Muscle of leg (tissue), 11 donors: ENCODE measurements around the gene OLR1. TPM values are rescaled to one million over a fixed set of nuclear protein-coding genes. Genes with fewer than 3 reads are reported as not detected.
A peak's percentile ranks its signal among the peaks of the same experiment; 100 is the strongest.
"Not testable (repeated sequence)": the region's sequence is repeated elsewhere in the genome, so short reads cannot be mapped to it uniquely, and the experiment has no call there.

Experiments used
- DNase-seq: peaks from one replicate; pipeline ENCODE4 v3.0.0; 2013
- H3K27ac ChIP-seq: one replicate; pipeline ENCODE4 v1.5.1; 2013; ENCODE audit warnings: mild to moderate bottlenecking, low read length, control low read depth
- H3K27me3 ChIP-seq: one replicate; pipeline ENCODE4 v1.6.1; 2013; ENCODE audit warnings: low read length; ENCODE audit not compliant: control insufficient read depth, insufficient read depth
- H3K36me3 ChIP-seq: one replicate; pipeline ENCODE4 v1.6.1; 2013; ENCODE audit warnings: low read length; ENCODE audit not compliant: control insufficient read depth, insufficient read depth
- H3K4me1 ChIP-seq: one replicate; pipeline ENCODE4 v1.6.1; 2013; ENCODE audit warnings: low read length; ENCODE audit not compliant: control insufficient read depth, insufficient read depth
- H3K4me3 ChIP-seq: one replicate; pipeline ENCODE4 v1.5.1; 2013; ENCODE audit warnings: low read length, control low read depth
- H3K9me3 ChIP-seq: replicated peaks from 2 replicates; pipeline ENCODE4 v1.6.1; 2013; ENCODE audit warnings: low read depth, low read length; ENCODE audit not compliant: control insufficient read depth
- WGBS: methylation state at CpG from one replicate; pipeline ENCODE4 v1.1.5; 2013; ENCODE audit warnings: missing lambda C conversion rate; ENCODE audit not compliant: insufficient coverage; 5-methylcytosine and 5-hydroxymethylcytosine counted together
- polyA plus RNA-seq, 8 donors: library from polyadenylated mRNA; unstranded; fragments of 120-200 nt; gene quantifications; one replicate each; pipeline versions ENCODE4 v1.2.1 to v1.2.3, GENCODE V29; 2013; ENCODE audit warnings: inconsistent platforms in 1 of 8, low replicate concordance in 1 of 8; ENCODE audit not compliant: insufficient read length in 8 of 8, insufficient read depth in 1 of 8
- total RNA-seq: library from RNA; stranded (reverse); fragments of 120-200 nt; gene quantifications from one replicate; pipeline ENCODE4 v1.2.4, GENCODE V29; 2013

Gene OLR1
- total and polyA plus RNA-seq, 9 donors, result 0.13 to 2.0 (median 0.56) TPM

DNA sequence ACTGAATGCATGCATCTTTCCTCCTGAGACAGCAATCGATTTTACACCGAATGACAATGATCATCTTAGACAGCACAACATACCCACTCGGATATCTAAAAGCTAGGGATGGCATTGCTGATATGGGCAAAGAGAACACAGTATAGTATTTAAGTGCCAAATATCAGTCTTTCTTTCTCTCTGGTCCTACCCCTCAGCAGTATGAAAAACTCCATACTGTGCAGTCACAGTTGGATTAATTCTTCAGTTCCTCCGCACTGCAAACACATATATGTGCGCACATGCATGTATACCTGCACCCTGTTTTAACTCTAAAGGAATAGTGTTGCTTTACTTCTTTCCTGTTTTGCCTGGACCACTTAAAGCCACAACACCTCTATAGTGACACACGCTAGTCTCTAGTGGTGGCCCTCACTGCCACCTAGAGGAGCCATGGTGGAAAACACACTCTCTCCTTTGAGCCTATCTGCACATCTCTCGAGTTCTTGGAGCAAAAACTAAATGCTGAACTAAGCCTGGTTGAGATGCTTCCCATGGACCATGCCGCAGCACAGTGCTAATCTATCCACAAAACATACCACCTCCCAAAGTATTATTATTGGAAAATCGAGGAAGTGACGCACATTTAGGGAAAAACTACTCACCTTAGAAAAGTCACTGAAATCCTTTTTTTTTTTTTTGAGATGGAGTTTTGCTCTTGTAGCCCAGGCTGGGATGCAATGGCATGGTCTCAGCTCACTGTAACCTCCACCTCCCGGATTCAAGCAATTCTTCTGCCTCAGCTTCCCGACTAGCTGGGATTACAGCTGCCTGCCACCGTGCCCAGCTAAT, 18.8 kb upstream of the OLR1 start:
- Histone ChIP-seq H3K36me3 (no peaks in the 10 kb centered on the region), H3K4me3 (no peak overlapping the region), H3K4me1 (no peaks in the 10 kb centered on the region), H3K27ac (no peak overlapping the region), H3K27me3 (no peaks in the 10 kb centered on the region), H3K9me3 (no peaks in the 10 kb centered on the region)
- DNase-seq, result peak; percentile 75
- WGBS, result 30% methylated on average over 2 of the region's 13 CpGs

DNA sequence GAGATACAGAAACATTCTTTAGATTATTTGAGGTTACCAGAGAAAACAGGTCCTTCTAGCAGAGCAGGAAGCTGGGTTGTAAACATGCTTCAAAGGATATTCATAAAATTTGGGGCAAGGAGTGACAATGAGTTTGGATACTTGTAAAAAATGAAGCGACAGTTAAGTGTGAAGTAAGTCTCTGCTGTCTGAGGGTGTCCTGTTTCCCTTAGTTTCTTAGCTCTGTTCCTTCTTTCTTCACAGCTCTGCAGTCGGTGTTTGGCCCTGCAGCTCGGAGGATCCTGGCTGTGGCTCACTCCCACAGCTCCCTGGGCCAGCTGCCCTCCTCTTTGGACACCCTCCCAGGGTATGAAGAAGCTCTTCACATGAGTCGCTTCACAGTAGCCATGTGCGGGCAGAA, 17.7 kb upstream of the OLR1 start:
- DNase-seq, result peak; percentile 7
- Histone ChIP-seq H3K27ac (no peak overlapping the region), H3K4me1 (no peaks in the 10 kb centered on the region), H3K4me3 (no peak overlapping the region), H3K9me3 (no peaks in the 10 kb centered on the region), H3K36me3 (no peaks in the 10 kb centered on the region), H3K27me3 (no peaks in the 10 kb centered on the region)
- 22% methylated on average over 3 of the region's 5 CpGs for WGBS

DNA sequence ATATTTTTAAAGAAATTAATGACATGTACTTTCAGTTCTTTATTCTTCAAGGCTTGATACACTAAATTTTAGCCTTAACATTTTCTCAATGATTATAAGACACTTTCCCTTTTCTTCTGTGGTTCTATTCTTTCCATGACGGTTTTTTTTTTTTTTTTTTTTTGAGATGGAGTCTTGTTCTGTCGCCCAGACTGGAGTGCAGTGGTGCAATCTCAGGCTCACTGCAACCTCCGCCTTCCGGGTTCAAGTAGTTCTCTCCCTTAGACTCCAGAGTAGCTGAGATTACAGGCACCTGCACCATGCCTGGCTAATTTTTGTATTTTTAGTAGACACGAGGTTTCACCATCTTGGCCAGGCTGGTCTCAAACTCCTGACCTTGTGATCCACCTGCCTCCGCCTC, 15.0 kb upstream of the OLR1 start:
- not testable (repeated sequence) for H3K9me3 ChIP-seq, DNase-seq, H3K36me3 ChIP-seq, H3K4me3 ChIP-seq, H3K27me3 ChIP-seq, H3K4me1 ChIP-seq, H3K27ac ChIP-seq
- 100% methylated on average over 2 of the region's 6 CpGs for WGBS

DNA sequence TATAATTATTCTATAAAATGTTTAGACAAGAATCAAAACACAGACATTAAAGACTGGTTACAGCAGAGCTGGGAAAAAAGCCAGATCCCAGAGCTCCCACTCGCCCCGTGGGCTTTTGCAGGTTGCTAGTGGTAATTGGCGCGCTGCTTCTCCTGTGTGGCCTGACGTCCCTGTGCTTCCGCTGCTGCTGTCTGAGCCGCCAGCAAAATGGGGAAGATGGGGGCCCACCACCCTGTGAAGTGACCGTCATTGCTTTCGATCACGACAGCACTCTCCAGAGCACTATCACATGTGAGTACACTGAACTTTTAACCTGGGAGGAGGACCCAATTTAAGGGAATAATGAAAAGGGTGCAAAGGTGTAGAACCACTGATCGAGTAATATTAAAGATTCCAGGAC, 14.4 kb upstream of the OLR1 start:
- H3K9me3 ChIP-seq, result no peaks in the 10 kb centered on the region
- no peak overlapping the region for H3K27ac ChIP-seq
- H3K27me3 ChIP-seq, result no peaks in the 10 kb centered on the region
- no peaks in the 10 kb centered on the region for H3K36me3 ChIP-seq
- peak; percentile 77 for DNase-seq
- H3K4me1 ChIP-seq, result no peaks in the 10 kb centered on the region
- WGBS, result 14% methylated on average over 5 of the region's 11 CpGs
- no peak overlapping the region for H3K4me3 ChIP-seq

DNA sequence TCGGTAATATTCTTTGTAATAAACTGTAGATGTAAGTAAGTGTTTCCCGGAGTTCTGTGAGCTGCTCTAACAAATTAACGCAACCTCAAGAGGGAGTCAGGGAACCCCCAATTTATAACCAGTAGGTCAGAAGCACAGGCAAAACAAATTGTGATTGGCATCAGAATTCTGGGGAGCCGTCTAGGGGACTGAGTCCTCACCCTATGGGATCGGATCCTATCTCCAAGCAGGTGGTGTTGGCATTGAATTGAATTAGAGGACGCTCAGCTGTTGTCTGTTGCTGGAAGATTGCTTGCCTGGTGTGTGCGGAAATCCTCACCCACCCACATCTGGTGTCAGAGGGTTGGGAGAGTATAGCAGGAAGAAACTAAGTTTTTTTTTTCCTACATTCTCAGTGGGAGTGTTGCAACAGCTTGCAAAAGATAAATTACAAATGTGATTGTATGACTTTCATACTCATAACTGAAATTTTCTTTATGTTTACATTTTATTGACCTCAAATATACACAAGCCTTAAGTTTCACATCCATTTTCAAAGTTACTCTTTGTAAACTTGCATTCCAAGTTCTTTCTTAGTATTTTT, 12.4 kb upstream of the OLR1 start:
- Histone ChIP-seq H3K27ac (no peak overlapping the region), H3K36me3 (no peaks in the 10 kb centered on the region), H3K9me3 (no peaks in the 10 kb centered on the region), H3K4me1 (no peaks in the 10 kb centered on the region), H3K27me3 (no peaks in the 10 kb centered on the region), H3K4me3 (no peak overlapping the region)
- WGBS, result no CpG with 5 or more reads among the region's 7 CpGs
- DNase-seq, result peak; percentile 54

DNA sequence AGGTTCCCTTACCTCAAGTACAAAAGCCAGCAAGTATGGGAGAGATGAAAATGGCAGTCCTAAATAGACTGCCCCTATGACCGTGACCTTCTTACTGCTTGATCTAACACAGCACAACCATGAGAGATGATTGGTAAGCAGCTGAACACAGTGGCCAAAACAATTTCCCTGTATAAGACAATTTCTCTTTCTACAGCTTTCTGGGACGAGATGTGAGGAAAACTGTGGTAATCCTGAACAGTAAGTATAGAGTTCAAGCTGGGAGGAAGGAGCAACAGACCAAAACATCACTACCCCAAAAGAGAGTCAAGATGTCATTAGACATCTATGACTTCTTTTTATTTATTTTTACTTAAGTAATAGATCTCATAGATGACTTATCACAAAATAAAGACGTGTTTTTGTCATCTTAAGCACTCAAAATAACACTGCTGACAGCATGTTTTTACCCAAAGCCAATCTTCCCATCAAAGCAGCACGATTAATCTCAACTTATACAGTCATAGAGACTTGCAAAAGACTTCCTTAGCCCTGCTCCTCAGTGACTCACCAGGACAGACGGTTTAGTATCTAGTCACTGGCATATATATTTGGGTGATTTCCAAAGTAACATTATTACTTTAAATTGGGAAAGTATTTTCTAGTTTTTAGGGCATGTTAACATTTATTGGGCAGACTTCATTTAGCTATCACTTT, 10.6 kb upstream of the OLR1 start:
- Histone ChIP-seq H3K27ac (no peak overlapping the region), H3K9me3 (no peaks in the 10 kb centered on the region), H3K4me1 (no peaks in the 10 kb centered on the region), H3K4me3 (no peak overlapping the region), H3K27me3 (no peaks in the 10 kb centered on the region), H3K36me3 (no peaks in the 10 kb centered on the region)
- DNase-seq, result no peak
- WGBS, result 80% methylated on average over 1 of the region's 5 CpGs

DNA sequence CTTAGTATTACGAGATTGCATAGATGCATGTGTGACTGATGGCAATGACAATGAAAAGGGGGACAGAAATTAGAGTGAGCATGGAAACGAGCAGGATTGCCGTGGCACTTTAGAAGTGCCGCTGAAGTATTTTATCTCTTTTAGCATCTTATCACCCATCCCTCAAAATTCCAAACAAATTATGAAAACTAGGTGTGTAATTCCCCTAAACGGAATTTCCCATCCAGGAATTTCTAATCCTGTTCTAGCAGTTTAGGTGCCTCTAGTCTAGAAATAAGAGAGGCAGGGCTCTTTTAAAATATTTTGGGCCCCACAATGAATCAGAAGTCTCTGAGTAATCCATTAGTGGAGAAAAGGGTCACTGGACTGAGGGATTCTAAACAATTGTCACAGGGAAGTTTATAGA, 7.8 kb upstream of the OLR1 start:
- no peak for DNase-seq
- Histone ChIP-seq H3K9me3 (no peaks in the 10 kb centered on the region), H3K4me3 (no peak overlapping the region), H3K4me1 (no peaks in the 10 kb centered on the region), H3K36me3 (no peaks in the 10 kb centered on the region), H3K27ac (no peak overlapping the region), H3K27me3 (no peaks in the 10 kb centered on the region)
- WGBS, result no CpG with 5 or more reads among the region's 5 CpGs

DNA sequence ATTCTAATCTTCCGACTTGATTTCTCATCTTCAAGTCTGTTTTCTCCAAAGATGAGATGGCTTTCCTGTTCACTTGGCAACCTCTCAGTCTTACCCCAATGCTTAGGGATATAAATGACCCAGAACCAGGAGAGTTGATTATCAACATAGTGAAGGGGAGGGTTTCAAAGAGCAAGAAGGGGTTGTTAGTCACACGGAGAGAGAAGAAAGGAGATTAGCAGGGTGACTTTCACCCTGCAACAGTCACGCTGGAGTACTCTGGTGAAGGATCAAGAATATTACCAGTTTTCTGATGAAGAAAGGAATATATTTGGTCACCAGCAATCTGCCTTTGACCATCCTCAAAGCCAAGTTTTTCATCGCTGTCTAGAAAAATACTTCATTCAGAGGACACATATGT, 6.9 kb upstream of the OLR1 start, which contains the start of gene TMEM52B:
Gene TMEM52B (plus strand): TSS at position 212 of the 400 bp plus-strand sequence. CDS start 543 bp downstream, outside the sequence.
- no peaks in the 10 kb centered on the region for H3K27me3 ChIP-seq
- H3K36me3 ChIP-seq, result no peaks in the 10 kb centered on the region
- no peak within 1 kb of the TSS for H3K4me3 ChIP-seq
- 17% methylated on average over 1 of the region's 4 CpGs for WGBS
- DNase-seq, result no peak
- no peak within 1 kb of the TSS for H3K27ac ChIP-seq
- H3K9me3 ChIP-seq, result no peaks in the 10 kb centered on the region
- no peaks in the 10 kb centered on the region for H3K4me1 ChIP-seq

DNA sequence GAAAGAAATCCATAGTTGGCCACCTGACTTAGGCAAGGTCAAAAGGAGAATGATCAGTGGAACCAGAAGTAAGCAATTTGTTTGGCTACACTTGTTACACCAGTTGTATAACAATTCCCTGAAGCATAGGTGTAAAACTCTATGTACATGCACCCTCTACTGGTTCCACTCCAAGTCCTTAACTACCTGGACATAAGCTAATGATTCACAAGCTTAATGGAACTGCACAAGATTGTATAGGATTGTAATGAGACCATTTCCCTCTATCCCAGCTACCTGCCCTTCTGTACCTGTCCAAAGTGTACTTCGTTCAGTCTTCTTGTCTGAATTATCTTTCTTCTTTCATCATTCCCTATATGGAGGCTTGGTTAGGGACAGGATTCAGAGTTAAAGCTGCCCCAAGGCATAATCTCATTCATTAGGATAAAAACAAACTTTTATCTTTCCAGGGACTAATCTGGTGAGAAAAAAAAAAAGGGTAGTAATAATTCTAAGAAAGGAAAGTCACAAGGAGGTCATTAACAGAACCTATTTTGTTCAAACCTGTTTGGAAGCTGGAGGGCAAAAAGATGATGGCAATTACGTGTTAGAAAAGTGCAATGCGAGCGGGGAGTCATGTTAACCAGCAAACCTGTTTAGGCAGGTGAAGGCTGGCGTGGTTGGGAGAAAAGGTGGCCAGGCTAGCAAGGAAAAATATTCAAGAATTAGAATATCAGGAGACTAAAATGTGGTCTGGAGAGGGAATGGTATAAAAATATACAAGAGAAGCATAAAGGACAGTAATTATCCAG, 4.1 kb upstream of the OLR1 start:
- 83% methylated on average over 4 of the region's 5 CpGs for WGBS
- Histone ChIP-seq H3K4me3 (no peak overlapping the region), H3K9me3 (no peaks in the 10 kb centered on the region), H3K27me3 (no peaks in the 10 kb centered on the region), H3K27ac (no peak overlapping the region), H3K4me1 (no peaks in the 10 kb centered on the region), H3K36me3 (no peaks in the 10 kb centered on the region)
- no peak for DNase-seq
